ENCODE results near the gene SNCA. TPM values are rescaled to one million over a fixed set of nuclear protein-coding genes. Genes with fewer than 3 reads are reported as not detected.

SNCA gene
- total RNA-seq, 1 donor from 2014 or later: not detected

DNA sequence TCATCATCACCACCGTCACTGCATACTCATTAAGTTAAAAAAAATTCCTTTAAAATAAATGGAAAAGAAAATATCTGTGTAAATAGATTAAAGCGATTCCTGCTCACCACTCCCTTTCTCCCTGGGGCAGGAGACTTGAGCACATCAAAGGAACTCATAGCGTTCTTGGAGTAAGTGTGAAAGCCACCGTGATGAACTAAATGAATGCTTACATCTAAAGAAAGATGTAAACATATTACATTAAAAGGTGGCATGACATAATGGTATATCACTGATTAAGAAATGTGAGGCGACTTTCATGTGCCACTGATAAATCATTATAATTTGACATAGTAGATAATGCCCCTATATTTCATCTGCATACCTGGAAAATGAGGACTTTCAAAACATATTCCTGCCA is 92.0 kb downstream of the SNCA start:
- intact Hi-C loops (cut with DNase I): no loop called here
- TF ChIP-seq, protein P1, sequence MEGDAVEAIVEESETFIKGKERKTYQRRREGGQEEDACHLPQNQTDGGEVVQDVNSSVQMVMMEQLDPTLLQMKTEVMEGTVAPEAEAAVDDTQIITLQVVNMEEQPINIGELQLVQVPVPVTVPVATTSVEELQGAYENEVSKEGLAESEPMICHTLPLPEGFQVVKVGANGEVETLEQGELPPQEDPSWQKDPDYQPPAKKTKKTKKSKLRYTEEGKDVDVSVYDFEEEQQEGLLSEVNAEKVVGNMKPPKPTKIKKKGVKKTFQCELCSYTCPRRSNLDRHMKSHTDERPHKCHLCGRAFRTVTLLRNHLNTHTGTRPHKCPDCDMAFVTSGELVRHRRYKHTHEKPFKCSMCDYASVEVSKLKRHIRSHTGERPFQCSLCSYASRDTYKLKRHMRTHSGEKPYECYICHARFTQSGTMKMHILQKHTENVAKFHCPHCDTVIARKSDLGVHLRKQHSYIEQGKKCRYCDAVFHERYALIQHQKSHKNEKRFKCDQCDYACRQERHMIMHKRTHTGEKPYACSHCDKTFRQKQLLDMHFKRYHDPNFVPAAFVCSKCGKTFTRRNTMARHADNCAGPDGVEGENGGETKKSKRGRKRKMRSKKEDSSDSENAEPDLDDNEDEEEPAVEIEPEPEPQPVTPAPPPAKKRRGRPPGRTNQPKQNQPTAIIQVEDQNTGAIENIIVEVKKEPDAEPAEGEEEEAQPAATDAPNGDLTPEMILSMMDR (IDR thresholded peaks at IDR 0.05): no peak

DNA sequence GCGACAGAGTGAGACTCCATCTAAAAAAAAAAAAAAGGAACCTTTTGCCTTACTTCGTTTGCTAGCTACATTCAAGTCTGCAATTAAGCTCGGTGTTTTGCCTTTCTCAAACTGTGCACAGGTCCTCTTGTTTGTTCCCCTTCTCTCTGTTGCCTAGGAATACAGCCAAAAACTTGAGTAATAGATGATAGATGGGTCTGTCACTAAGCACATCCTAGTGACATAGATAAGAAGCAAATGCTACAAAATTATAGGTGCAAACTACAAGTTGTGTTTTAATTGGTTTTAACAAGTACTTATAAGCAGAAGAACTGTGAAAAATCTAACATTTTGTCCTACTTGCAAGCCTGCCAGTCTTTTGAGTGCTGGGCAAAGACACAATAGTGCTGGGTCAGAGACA is 95.2 kb downstream of the SNCA start:
- DNase-seq (ENCODE audit: low spot score in 2 of 2): no peak
- Histone ChIP-seq H3K9me3 (no peaks in the 10 kb centered on the region), H3K27ac (no peak overlapping the region), H3K36me3 (no peaks in the 10 kb centered on the region), H3K4me3 (no peak overlapping the region), H3K4me1 (no peaks in the 10 kb centered on the region), H3K27me3 (no peaks in the 10 kb centered on the region)
- intact Hi-C loops (cut with DNase I): no loop called here
- TF ChIP-seq, protein P1 (IDR thresholded peaks at IDR 0.05): no peak

More for the DNA sequence above, 92.0 kb downstream of the SNCA start:
- Histone ChIP-seq H3K4me3 (no peak overlapping the region), H3K36me3 (no peaks in the 10 kb centered on the region), H3K27ac (no peak overlapping the region), H3K27me3 (no peaks in the 10 kb centered on the region), H3K9me3 (no peaks in the 10 kb centered on the region), H3K4me1 (no peaks in the 10 kb centered on the region)
- DNase-seq (ENCODE audit: low spot score in 2 of 2): no peak

DNA sequence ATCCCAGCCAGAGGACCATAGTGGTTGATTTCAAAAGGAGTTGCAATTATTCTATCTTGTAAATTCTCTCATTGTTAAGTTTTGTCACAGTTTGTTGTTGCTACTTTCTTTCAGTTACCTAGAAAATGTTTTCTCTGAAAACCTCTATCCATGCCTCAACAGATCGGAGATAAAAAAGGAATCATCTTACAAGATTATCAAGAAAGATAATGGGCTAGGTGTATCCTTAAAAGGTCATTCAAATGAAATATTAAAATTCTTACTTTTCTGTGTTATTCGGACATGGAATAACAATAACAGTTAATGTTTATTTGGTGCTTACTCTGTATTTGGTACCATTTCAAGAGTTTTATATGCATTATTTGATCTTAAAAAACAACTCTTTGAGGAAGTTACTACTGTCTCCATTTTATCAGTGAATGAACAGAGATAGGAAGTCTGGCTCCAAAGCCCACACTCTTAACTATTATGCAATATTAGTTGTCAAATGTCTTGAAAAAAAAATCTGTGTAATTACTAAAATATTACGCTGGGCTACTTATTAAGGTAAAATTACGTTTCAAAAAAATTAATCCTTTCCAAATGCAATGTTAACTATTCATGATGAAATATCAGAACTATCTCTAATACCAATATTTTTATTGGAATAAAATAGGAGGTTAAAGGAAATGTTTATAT is 97.5 kb downstream of the SNCA start:
- intact Hi-C loops (cut with DNase I): no loop called here
- TF ChIP-seq, protein P1 (IDR thresholded peaks at IDR 0.05): no peak
- DNase-seq (ENCODE audit: low spot score in 2 of 2): no peak
- Histone ChIP-seq H3K4me3 (no peak overlapping the region), H3K9me3 (no peaks in the 10 kb centered on the region), H3K27me3 (no peaks in the 10 kb centered on the region), H3K27ac (no peak overlapping the region), H3K4me1 (no peaks in the 10 kb centered on the region), H3K36me3 (no peaks in the 10 kb centered on the region)

DNA sequence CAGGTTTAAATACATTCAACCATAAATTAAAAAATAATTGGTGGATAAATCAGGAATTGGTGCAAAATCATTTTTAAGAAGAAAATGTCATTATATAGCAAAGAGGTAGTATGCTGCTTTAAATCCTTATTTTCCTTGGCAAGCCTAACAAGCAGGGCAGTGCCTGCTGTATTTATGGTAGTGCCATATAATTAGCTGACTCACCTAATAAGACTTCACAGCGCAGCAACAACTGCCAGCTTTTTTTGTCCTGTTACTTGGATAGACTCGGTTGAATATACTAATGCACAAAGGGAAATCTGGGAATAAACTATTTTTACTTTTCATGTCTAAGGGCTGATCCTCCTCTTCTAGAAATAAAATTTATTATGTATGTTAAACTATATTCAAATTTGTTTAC is 99.1 kb downstream of the SNCA start:
- intact Hi-C loops (cut with DNase I): no loop called here
- Histone ChIP-seq H3K4me3 (no peak overlapping the region), H3K4me1 (no peaks in the 10 kb centered on the region), H3K36me3 (no peaks in the 10 kb centered on the region), H3K9me3 (no peaks in the 10 kb centered on the region), H3K27ac (no peak overlapping the region), H3K27me3 (no peaks in the 10 kb centered on the region)
- no peak for DNase-seq (ENCODE audit: low spot score in 2 of 2)
- TF ChIP-seq, protein P1 (IDR thresholded peaks at IDR 0.05): no peak

DNA sequence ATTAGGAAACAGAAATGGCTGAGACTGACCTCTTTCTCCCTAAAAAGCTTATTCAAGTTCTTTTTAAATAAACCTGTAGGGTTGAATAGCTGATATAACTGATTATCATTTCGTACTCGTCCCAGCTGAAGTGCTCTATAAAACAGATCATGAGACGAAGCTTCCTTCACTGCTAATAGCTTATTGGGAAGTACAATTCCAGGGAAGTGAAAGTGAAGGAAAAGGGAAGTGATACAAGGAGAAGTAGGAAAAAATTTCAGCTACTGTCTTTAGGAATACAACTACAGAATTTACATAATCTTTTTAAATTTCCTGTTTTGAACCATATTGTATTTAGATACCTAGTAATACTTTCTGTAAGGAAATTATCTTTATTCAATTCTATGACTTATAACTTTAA is 103.0 kb downstream of the SNCA start:
- H3K4me3 ChIP-seq: no peak overlapping the region
- H3K4me1 ChIP-seq: no peaks in the 10 kb centered on the region
- intact Hi-C loops (cut with DNase I): no loop called here
- H3K36me3 ChIP-seq: no peaks in the 10 kb centered on the region
- no peak overlapping the region for H3K27ac ChIP-seq
- no peak for DNase-seq (ENCODE audit: low spot score in 2 of 2)
- H3K9me3 ChIP-seq: no peaks in the 10 kb centered on the region
- H3K27me3 ChIP-seq: no peaks in the 10 kb centered on the region
- TF ChIP-seq, protein P1 (IDR thresholded peaks at IDR 0.05): no peak

- H3K27ac ChIP-seq: no peak overlapping the region
- intact Hi-C loops (cut with DNase I): no loop called here
Measured at GRCh38 chr4:89727238-89727637, 109.7 kb downstream of the SNCA start.

More at GRCh38 chr4:89727238-89727637, 109.7 kb downstream of the SNCA start:
- TF ChIP-seq, protein P1 (IDR thresholded peaks at IDR 0.05): no peak
- Histone ChIP-seq H3K9me3 (no peaks in the 10 kb centered on the region), H3K27me3 (no peaks in the 10 kb centered on the region), H3K4me1 (no peaks in the 10 kb centered on the region), H3K36me3 (no peaks in the 10 kb centered on the region), H3K4me3 (no peak overlapping the region)
- no peak for DNase-seq (ENCODE audit: low spot score in 2 of 2)

Data from ascending aorta (tissue), 2 donors.